HTR-8/SVneo (cell line): ENCODE results near the gene CD200R1.
A peak's percentile ranks its signal among the peaks of the same experiment; 100 is the strongest.

Experiments
- DNase-seq: peaks from one replicate; pipeline ENCODE4 v3.0.0; 2011; ENCODE audit warnings: low spot score, mixed read lengths; ENCODE audit not compliant: insufficient read length
- FAIRE-seq: peaks from 2 replicates; lab custom pipeline; 2011; peaks lifted over from hg19 to GRCh38; lab: Jason Lieb, UNC

Gene CD200R1

GRCh38 chr3:112974894-112975293 lies at the start of gene CD200R1:
CD200R1 (minus strand) TSS chr3:112975103; CDS start chr3:112974857, 246 bp downstream.
- no peak for DNase-seq
- no peak for FAIRE-seq

- no peak for DNase-seq
These were observed 46.6 kb upstream of the CD200R1 start for GRCh38 chr3:113021471-113021870.

GRCh38 chr3:113019182-113020137 lies 44.6 kb upstream of the CD200R1 start:
- FAIRE-seq, result peak; percentile 36

More at GRCh38 chr3:113021471-113021870, 46.6 kb upstream of the CD200R1 start:
- FAIRE-seq, result no peak

GRCh38 chr3:113018536-113019181 lies 43.8 kb upstream of the CD200R1 start:
- DNase-seq, result no peak
- FAIRE-seq, result no peak

More at GRCh38 chr3:113019182-113020137, 44.6 kb upstream of the CD200R1 start:
- DNase-seq, result peak; percentile 93

- DNase-seq (no peak), FAIRE-seq (no peak)
These were observed 38.7 kb upstream of the CD200R1 start for GRCh38 chr3:113013593-113013992.

- DNase-seq (no peak), FAIRE-seq (no peak)
These were observed 33.2 kb upstream of the CD200R1 start for GRCh38 chr3:113008117-113008516.

GRCh38 chr3:113006359-113007056 lies 31.6 kb upstream of the CD200R1 start:
- no peak for DNase-seq
- no peak for FAIRE-seq

- no peak for FAIRE-seq
These were observed 30.7 kb upstream of the CD200R1 start for GRCh38 chr3:113005611-113006010.

GRCh38 chr3:113002679-113003078 lies 27.8 kb upstream of the CD200R1 start:
- FAIRE-seq (no peak), DNase-seq (no peak)

More at GRCh38 chr3:113005611-113006010, 30.7 kb upstream of the CD200R1 start:
- DNase-seq, result no peak

GRCh38 chr3:113002037-113002436 lies 27.1 kb upstream of the CD200R1 start:
- FAIRE-seq (no peak), DNase-seq (no peak)

- no peak for DNase-seq
- no peak for FAIRE-seq
These were observed 25.8 kb upstream of the CD200R1 start for GRCh38 chr3:113000691-113001090.

GRCh38 chr3:112995800-112996199 lies 20.9 kb upstream of the CD200R1 start:
- no peak for FAIRE-seq
- no peak for DNase-seq

- DNase-seq (peak; percentile 84), FAIRE-seq (peak; percentile 93)
These were observed 16.0 kb upstream of the CD200R1 start, which contains the start of gene GTPBP8 for GRCh38 chr3:112990672-112991602. GTPBP8 (plus strand) TSS chr3:112990984; CDS start chr3:112991000, 16 bp downstream.

- DNase-seq, result no peak
- no peak for FAIRE-seq
These were observed 12.9 kb upstream of the CD200R1 start for GRCh38 chr3:112987710-112988334.

- FAIRE-seq (no peak), DNase-seq (no peak)
These were observed 9.6 kb upstream of the CD200R1 start for GRCh38 chr3:112984485-112984884.

- FAIRE-seq, result no peak
- no peak for DNase-seq
These were observed 7.8 kb upstream of the CD200R1 start for GRCh38 chr3:112982710-112983109.

GRCh38 chr3:112980080-112980479 lies 5.2 kb upstream of the CD200R1 start:
- DNase-seq, result no peak

GRCh38 chr3:112979244-112979832 lies 4.4 kb upstream of the CD200R1 start:
- peak; percentile 8 for DNase-seq
- FAIRE-seq, result no peak

More at GRCh38 chr3:112980080-112980479, 5.2 kb upstream of the CD200R1 start:
- FAIRE-seq, result no peak
